HepG2 (cell line): ENCODE data around the gene TP53TG5. TPM values are rescaled to one million over a fixed set of nuclear protein-coding genes. Genes with fewer than 3 reads are reported as not detected.

Experiments used
- ARID3A ChIP-seq: IDR thresholded peaks from 2 replicates; pipeline ENCODE4 v1.6.1; 2012; ENCODE audit warnings: low read depth, low read length, improper control_type of control experiment
- FOXM1 ChIP-seq: sonication (generic); formaldehyde crosslinking; IDR thresholded peaks from 2 replicates; pipeline ENCODE4 v1.5.0; 2020; ENCODE audit warnings: missing genetic modification reagents
- GFI1 ChIP-seq: sonication (generic); formaldehyde crosslinking; IDR thresholded peaks from 2 replicates; pipeline ENCODE4 v1.5.0; 2020; ENCODE audit warnings: missing genetic modification reagents, mild to moderate bottlenecking, borderline replicate concordance
- HDAC1 ChIP-seq: sonication (generic); formaldehyde crosslinking; IDR thresholded peaks from 2 replicates; pipeline ENCODE4 v1.5.1; 2020; ENCODE audit warnings: mild to moderate bottlenecking, missing genetic modification reagents
- HDAC2 ChIP-seq: sonication (generic); formaldehyde crosslinking; IDR thresholded peaks from 2 replicates; pipeline ENCODE4 v1.4.0; 2020; ENCODE audit warnings: missing genetic modification reagents
- ISL2 ChIP-seq: sonication (generic); formaldehyde crosslinking; IDR thresholded peaks from 2 replicates; pipeline ENCODE4 v1.5.0; 2020; ENCODE audit warnings: missing genetic modification reagents
- JUN ChIP-seq: sonication (generic); formaldehyde crosslinking; IDR thresholded peaks from 2 replicates; pipeline ENCODE4 v1.4.0; 2020; ENCODE audit warnings: mild to moderate bottlenecking, missing genetic modification reagents
- KDM6A ChIP-seq: IDR thresholded peaks from 2 replicates; pipeline ENCODE4 v1.6.1; 2016; ENCODE audit warnings: low read depth
- MBD4 ChIP-seq: IDR thresholded peaks from 2 replicates; pipeline ENCODE4 v1.6.1; 2012; ENCODE audit warnings: low read length, inconsistent platforms, borderline replicate concordance
- SKIL ChIP-seq: sonication (generic); formaldehyde crosslinking; IDR thresholded peaks from 2 replicates; pipeline ENCODE4 v1.8.0; 2022; ENCODE audit warnings: missing genetic modification reagents, mild to moderate bottlenecking, moderate library complexity, borderline replicate concordance
- STAG1 ChIP-seq: sonication (generic); formaldehyde crosslinking; IDR thresholded peaks from 2 replicates; pipeline ENCODE4 v1.4.0; 2020; ENCODE audit warnings: missing genetic modification reagents
- TRIM24 ChIP-seq: sonication (generic); formaldehyde crosslinking; IDR thresholded peaks from 2 replicates; pipeline ENCODE4 v1.8.0; 2022; ENCODE audit warnings: mild to moderate bottlenecking, missing genetic modification reagents
- ZFAT ChIP-seq: sonication (generic); formaldehyde crosslinking; conservative IDR thresholded peaks from 2 replicates; pipeline ENCODE4 v1.8.1; 2023; ENCODE audit warnings: missing genetic modification reagents, inconsistent platforms
- ZNF562 ChIP-seq: sonication (generic); formaldehyde crosslinking; IDR thresholded peaks from 2 replicates; pipeline ENCODE4 v1.8.0; 2022; ENCODE audit warnings: missing genetic modification reagents, borderline replicate concordance
- ZNF841 ChIP-seq: sonication (generic); formaldehyde crosslinking; IDR thresholded peaks from 2 replicates; pipeline ENCODE4 v1.8.1; 2023; ENCODE audit warnings: missing genetic modification reagents, borderline replicate concordance
- polyA plus RNA-seq, 8 experiments: library from polyadenylated mRNA; depleted of rRNA in 3 of 8; stranded (reverse) in 7 of 8; unstranded in 1 of 8; fragments of >200 nt; fragmentation: Illumina TruSeq in 4 of 8; extraction: Trizol in 4 of 8; gene quantifications; 2 replicates each; pipeline versions ENCODE4 v1.2.1 to v1.2.3, GENCODE V29; 2011 to 2016; ENCODE audit warnings: low read depth in 4 of 8, missing spikeins in 1 of 8, mixed read lengths in 1 of 8; ENCODE audit not compliant: insufficient read depth in 1 of 8
- total RNA-seq, 5 experiments: library from RNA; depleted of rRNA; stranded (reverse); fragments of >200 nt; fragmentation: Illumina TruSeq; extraction: Trizol; gene quantifications; 2 replicates each; pipeline ENCODE4 v1.2.3, GENCODE V29; 2016; ENCODE audit warnings: low read depth in 1 of 5
- TF ChIP-seq, protein P1 (sequence below): sonication (generic); formaldehyde crosslinking; IDR thresholded peaks from 2 replicates; pipeline ENCODE4 v1.5.0; 2020; ENCODE audit warnings: missing genetic modification reagents
- TF ChIP-seq, protein P2 (sequence below): sonication (generic); formaldehyde crosslinking; IDR thresholded peaks from 2 replicates; pipeline ENCODE4 v1.8.1; 2023; ENCODE audit warnings: mild to moderate bottlenecking, missing genetic modification reagents, borderline replicate concordance
- TF ChIP-seq, protein P3 (sequence below): sonication (generic); formaldehyde crosslinking; IDR thresholded peaks from 2 replicates; pipeline ENCODE4 v1.8.0; 2022; ENCODE audit warnings: missing genetic modification reagents, mild to moderate bottlenecking, borderline replicate concordance
- TF ChIP-seq, protein P4 (sequence below): sonication (generic); formaldehyde crosslinking; IDR thresholded peaks from 2 replicates; pipeline ENCODE4 v1.4.0; 2020; ENCODE audit warnings: missing genetic modification reagents

The TP53TG5 gene
- total and polyA plus RNA-seq, 2 of the 13 experiments (the other 11 are each of a cell fraction or from before 2014, with no cell fraction given) = 0.11 TPM; not detected in 1

GRCh38 chr20:45406260-45407066 lies 28.3 kb upstream of the TP53TG5 start (continued):
- TF ChIP-seq ZNF562 (CRISPR knock-in tag) (no peak), TRIM24 (CRISPR knock-in tag) (no peak), ZNF841 (CRISPR knock-in tag) (0 out of 2 replicates have a peak, but pooled peaks have one; percentile 49), HDAC1 (CRISPR knock-in tag) (no peak; the same call in 1 of the 2 replicates), MBD4 (no peak), ZFAT (CRISPR knock-in tag) (no peak), HDAC2 (CRISPR knock-in tag) (0 out of 2 replicates have a peak, but pooled peaks have one; percentile 36), STAG1 (no peak), ISL2 (CRISPR knock-in tag) (0 out of 2 replicates have a peak, but pooled peaks have one; percentile 16), GFI1 (CRISPR knock-in tag) (0 out of 2 replicates have a peak, but pooled peaks have one; percentile 7), SKIL (CRISPR knock-in tag) (peak; percentile 52; the same call in 1 of the 2 replicates), ARID3A (no peak), JUN (no peak), FOXM1 (CRISPR knock-in tag) (no peak), KDM6A (CRISPR knock-in tag) (no peak)
- TF ChIP-seq, protein P1, sequence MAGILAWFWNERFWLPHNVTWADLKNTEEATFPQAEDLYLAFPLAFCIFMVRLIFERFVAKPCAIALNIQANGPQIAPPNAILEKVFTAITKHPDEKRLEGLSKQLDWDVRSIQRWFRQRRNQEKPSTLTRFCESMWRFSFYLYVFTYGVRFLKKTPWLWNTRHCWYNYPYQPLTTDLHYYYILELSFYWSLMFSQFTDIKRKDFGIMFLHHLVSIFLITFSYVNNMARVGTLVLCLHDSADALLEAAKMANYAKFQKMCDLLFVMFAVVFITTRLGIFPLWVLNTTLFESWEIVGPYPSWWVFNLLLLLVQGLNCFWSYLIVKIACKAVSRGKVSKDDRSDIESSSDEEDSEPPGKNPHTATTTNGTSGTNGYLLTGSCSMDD = no peak
- TF ChIP-seq, protein P2, sequence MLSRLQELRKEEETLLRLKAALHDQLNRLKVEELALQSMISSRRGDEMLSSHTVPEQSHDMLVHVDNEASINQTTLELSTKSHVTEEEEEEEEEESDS (CRISPR knock-in tag) = no peak
- TF ChIP-seq, protein P3, sequence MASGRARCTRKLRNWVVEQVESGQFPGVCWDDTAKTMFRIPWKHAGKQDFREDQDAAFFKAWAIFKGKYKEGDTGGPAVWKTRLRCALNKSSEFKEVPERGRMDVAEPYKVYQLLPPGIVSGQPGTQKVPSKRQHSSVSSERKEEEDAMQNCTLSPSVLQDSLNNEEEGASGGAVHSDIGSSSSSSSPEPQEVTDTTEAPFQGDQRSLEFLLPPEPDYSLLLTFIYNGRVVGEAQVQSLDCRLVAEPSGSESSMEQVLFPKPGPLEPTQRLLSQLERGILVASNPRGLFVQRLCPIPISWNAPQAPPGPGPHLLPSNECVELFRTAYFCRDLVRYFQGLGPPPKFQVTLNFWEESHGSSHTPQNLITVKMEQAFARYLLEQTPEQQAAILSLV = no peak
- TF ChIP-seq, protein P4, sequence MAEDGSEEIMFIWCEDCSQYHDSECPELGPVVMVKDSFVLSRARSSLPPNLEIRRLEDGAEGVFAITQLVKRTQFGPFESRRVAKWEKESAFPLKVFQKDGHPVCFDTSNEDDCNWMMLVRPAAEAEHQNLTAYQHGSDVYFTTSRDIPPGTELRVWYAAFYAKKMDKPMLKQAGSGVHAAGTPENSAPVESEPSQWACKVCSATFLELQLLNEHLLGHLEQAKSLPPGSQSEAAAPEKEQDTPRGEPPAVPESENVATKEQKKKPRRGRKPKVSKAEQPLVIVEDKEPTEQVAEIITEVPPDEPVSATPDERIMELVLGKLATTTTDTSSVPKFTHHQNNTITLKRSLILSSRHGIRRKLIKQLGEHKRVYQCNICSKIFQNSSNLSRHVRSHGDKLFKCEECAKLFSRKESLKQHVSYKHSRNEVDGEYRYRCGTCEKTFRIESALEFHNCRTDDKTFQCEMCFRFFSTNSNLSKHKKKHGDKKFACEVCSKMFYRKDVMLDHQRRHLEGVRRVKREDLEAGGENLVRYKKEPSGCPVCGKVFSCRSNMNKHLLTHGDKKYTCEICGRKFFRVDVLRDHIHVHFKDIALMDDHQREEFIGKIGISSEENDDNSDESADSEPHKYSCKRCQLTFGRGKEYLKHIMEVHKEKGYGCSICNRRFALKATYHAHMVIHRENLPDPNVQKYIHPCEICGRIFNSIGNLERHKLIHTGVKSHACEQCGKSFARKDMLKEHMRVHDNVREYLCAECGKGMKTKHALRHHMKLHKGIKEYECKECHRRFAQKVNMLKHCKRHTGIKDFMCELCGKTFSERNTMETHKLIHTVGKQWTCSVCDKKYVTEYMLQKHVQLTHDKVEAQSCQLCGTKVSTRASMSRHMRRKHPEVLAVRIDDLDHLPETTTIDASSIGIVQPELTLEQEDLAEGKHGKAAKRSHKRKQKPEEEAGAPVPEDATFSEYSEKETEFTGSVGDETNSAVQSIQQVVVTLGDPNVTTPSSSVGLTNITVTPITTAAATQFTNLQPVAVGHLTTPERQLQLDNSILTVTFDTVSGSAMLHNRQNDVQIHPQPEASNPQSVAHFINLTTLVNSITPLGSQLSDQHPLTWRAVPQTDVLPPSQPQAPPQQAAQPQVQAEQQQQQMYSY (CRISPR knock-in tag) = no peak
